ENCODE data around the gene MACROD2. TPM values are rescaled to one million over a fixed set of nuclear protein-coding genes. Genes with fewer than 3 reads are reported as not detected.

Gene MACROD2
- total RNA-seq, 4 donors from 2014 or later: 4.6 to 33.0 (median 8.3) TPM

- in situ Hi-C loops (cut with MboI; ENCODE audit: low pct_ligation_motif_present in 1 of 4, low pct_unique_long_range_greater_than_20kb in 1 of 4, low sequenced_read_pairs in 3 of 4) (loop anchor here in 1 of 4 donors (25.0 kb wide), 1 partner anchor 90 kb away; no protein-coding TSS in a partner anchor), intact Hi-C loops (cut with DNase I; ENCODE audit: low total_unique reads) (no loop called here)
- WGBS, 2 donors (ENCODE audit: low coverage in 1 of 2): 68% methylated on average over 2 of the region's 2 CpGs; no CpG with 5 or more reads in 1 of the 2 donors
- H3K36me3 ChIP-seq: no peaks in the 10 kb centered on the region
- no peak overlapping the region for H3K4me3 ChIP-seq
- no peak overlapping the region for H3K27ac ChIP-seq
- TF ChIP-seq, protein P1, sequence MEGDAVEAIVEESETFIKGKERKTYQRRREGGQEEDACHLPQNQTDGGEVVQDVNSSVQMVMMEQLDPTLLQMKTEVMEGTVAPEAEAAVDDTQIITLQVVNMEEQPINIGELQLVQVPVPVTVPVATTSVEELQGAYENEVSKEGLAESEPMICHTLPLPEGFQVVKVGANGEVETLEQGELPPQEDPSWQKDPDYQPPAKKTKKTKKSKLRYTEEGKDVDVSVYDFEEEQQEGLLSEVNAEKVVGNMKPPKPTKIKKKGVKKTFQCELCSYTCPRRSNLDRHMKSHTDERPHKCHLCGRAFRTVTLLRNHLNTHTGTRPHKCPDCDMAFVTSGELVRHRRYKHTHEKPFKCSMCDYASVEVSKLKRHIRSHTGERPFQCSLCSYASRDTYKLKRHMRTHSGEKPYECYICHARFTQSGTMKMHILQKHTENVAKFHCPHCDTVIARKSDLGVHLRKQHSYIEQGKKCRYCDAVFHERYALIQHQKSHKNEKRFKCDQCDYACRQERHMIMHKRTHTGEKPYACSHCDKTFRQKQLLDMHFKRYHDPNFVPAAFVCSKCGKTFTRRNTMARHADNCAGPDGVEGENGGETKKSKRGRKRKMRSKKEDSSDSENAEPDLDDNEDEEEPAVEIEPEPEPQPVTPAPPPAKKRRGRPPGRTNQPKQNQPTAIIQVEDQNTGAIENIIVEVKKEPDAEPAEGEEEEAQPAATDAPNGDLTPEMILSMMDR (IDR thresholded peaks at IDR 0.05): no peak
- TF ChIP-seq EP300 (IDR thresholded peaks at IDR 0.05; ENCODE audit: low read depth) (no peak), POLR2AphosphoS5 (IDR thresholded peaks at IDR 0.05) (no peak), POLR2A (IDR thresholded peaks at IDR 0.05) (no peak)
- peaks cover 0 to 4% (median 0%) of the 10 kb centered on the region in 4 donors for H3K4me1 ChIP-seq
- no peaks in the 10 kb centered on the region for H3K9me3 ChIP-seq
- no peaks in the 10 kb centered on the region for H3K27me3 ChIP-seq
- no peak for DNase-seq
These were observed 676.8 kb downstream of the MACROD2 start for GRCh38 chr20:14672066-14672465.

DNA sequence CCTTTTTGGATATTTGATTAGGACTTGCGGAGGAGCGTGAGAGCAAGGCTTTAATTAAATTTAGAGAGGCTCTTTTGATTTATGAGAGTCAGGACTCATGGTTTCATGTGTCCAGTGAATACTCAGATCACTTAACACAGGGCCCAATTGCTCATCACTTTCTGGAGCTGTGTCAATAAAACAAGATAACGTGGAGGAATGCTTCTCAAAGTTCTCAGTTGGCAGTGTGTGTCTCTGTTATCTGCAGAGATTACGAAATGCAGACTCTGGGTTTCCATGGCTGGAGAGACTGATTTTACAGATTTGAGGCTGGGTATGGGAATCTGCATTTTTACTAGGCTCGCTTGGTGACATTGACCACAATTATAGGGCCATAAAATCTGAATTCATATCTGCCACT, 677.8 kb downstream of the MACROD2 start:
- H3K27ac ChIP-seq: no peak overlapping the region
- no peak for DNase-seq
- intact Hi-C loops (cut with DNase I; ENCODE audit: low total_unique reads): no loop called here
- in situ Hi-C loops (cut with MboI; ENCODE audit: low pct_ligation_motif_present in 1 of 4, low pct_unique_long_range_greater_than_20kb in 1 of 4, low sequenced_read_pairs in 3 of 4): loop anchor here in 1 of 4 donors (25.0 kb wide), 1 partner anchor 89 kb away; no protein-coding TSS in a partner anchor
- H3K4me3 ChIP-seq: no peak overlapping the region
- WGBS, 2 donors (ENCODE audit: low coverage in 1 of 2): 71% methylated on average over 5 of the region's 5 CpGs
- no peak for TF ChIP-seq POLR2AphosphoS5 (IDR thresholded peaks at IDR 0.05)
- TF ChIP-seq EP300 (IDR thresholded peaks at IDR 0.05; ENCODE audit: low read depth): no peak
- TF ChIP-seq, protein P1 (IDR thresholded peaks at IDR 0.05): no peak
- TF ChIP-seq POLR2A (IDR thresholded peaks at IDR 0.05): no peak
- no peaks in the 10 kb centered on the region for H3K9me3 ChIP-seq
- no peaks in the 10 kb centered on the region for H3K27me3 ChIP-seq
- no peaks in the 10 kb centered on the region for H3K36me3 ChIP-seq
- H3K4me1 ChIP-seq: peaks cover 0 to 4% (median 0%) of the 10 kb centered on the region in 4 donors

GRCh38 chr20:14677455-14677854, 682.1 kb downstream of the MACROD2 start:
- no peak for DNase-seq
- Histone ChIP-seq H3K27me3 (no peaks in the 10 kb centered on the region), H3K9me3 (no peaks in the 10 kb centered on the region), H3K4me1 (no peaks in the 10 kb centered on the region), H3K4me3 (no peak overlapping the region), H3K27ac (no peak overlapping the region), H3K36me3 (no peaks in the 10 kb centered on the region)
- 63 to 67% methylated on average over 1 to 2 of the region's 2 CpGs for WGBS, 2 donors (ENCODE audit: low coverage in 1 of 2)
- in situ Hi-C loops (cut with MboI; ENCODE audit: low pct_ligation_motif_present in 1 of 4, low pct_unique_long_range_greater_than_20kb in 1 of 4, low sequenced_read_pairs in 3 of 4) (no loop called here), intact Hi-C loops (cut with DNase I; ENCODE audit: low total_unique reads) (no loop called here)
- no peak for TF ChIP-seq POLR2AphosphoS5 (IDR thresholded peaks at IDR 0.05)
- no peak for TF ChIP-seq EP300 (IDR thresholded peaks at IDR 0.05; ENCODE audit: low read depth)
- no peak for TF ChIP-seq POLR2A (IDR thresholded peaks at IDR 0.05)
- TF ChIP-seq, protein P1 (IDR thresholded peaks at IDR 0.05): no peak

DNA sequence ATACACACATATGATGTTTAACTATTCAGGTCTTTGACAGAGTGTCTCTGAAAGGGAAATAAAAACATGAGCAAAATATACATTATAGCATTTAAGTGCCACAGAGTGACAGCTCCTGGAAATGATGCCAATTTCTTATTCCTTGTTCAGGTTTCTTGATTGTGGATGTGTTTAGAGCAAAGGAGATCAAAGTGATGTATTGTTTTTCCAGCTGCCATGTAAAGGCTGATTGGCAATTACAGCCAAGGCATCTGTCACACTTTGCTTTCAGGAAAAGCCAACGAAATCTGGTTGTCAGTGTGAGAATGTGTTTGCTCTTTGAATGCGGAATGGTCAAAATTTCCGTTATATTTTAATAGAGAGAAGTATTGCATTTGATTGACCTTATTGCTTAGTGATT, 689.9 kb downstream of the MACROD2 start:
- Histone ChIP-seq H3K9me3 (no peaks in the 10 kb centered on the region), H3K36me3 (no peaks in the 10 kb centered on the region), H3K27me3 (no peaks in the 10 kb centered on the region), H3K4me3 (no peak overlapping the region), H3K4me1 (no peaks in the 10 kb centered on the region), H3K27ac (no peak overlapping the region)
- in situ Hi-C loops (cut with MboI; ENCODE audit: low pct_ligation_motif_present in 1 of 4, low pct_unique_long_range_greater_than_20kb in 1 of 4, low sequenced_read_pairs in 3 of 4): no loop called here
- DNase-seq: no peak
- TF ChIP-seq POLR2A (IDR thresholded peaks at IDR 0.05) (no peak), EP300 (IDR thresholded peaks at IDR 0.05; ENCODE audit: low read depth) (no peak), POLR2AphosphoS5 (IDR thresholded peaks at IDR 0.05) (no peak)
- TF ChIP-seq, protein P1 (IDR thresholded peaks at IDR 0.05): no peak
- intact Hi-C loops (cut with DNase I; ENCODE audit: low total_unique reads): no loop called here
- WGBS, 2 donors (ENCODE audit: low coverage in 1 of 2): 67 to 76% methylated on average over 3 of the region's 3 CpGs
